H9 (cell line): ENCODE results near the gene DDC. TPM values are rescaled to one million over a fixed set of nuclear protein-coding genes. Genes with fewer than 3 reads are reported as not detected.
A peak's percentile ranks its signal among the peaks of the same experiment; 100 is the strongest.

Experiments used
- DNase-seq: peaks from one replicate; pipeline ENCODE4 v3.0.0-alpha.2; 2017
- H2AFZ ChIP-seq: one replicate; pipeline ENCODE4 v1.6.1; 2013; ENCODE audit warnings: mild to moderate bottlenecking, low read length, control low read depth, moderate library complexity
- H2AK5ac ChIP-seq: 2 replicates; pipeline ENCODE4 v1.6.1; 2013; ENCODE audit warnings: low read length, control low read depth, mixed read lengths; ENCODE audit not compliant: insufficient read length
- H2BK120ac ChIP-seq: one replicate; pipeline ENCODE4 v1.6.1; 2013; ENCODE audit warnings: low read depth, mild to moderate bottlenecking, low read length, control low read depth, inconsistent platforms; ENCODE audit not compliant: poor library complexity, severe bottlenecking
- H2BK12ac ChIP-seq: 2 replicates; pipeline ENCODE4 v1.6.1; 2013; ENCODE audit warnings: low read length, control low read depth, mixed read lengths, low read depth; ENCODE audit not compliant: insufficient read length
- H2BK15ac ChIP-seq: 2 replicates; pipeline ENCODE4 v1.6.1; 2013; ENCODE audit warnings: low read depth, low read length, control low read depth
- H2BK20ac ChIP-seq: one replicate; pipeline ENCODE4 v1.6.1; 2013; ENCODE audit warnings: low read depth, mild to moderate bottlenecking, low read length, control low read depth, inconsistent platforms; ENCODE audit not compliant: poor library complexity, severe bottlenecking
- H2BK5ac ChIP-seq: 2 replicates; pipeline ENCODE4 v1.6.1; 2013; ENCODE audit warnings: low read length, control low read depth, mixed read lengths; ENCODE audit not compliant: insufficient read length
- H3K14ac ChIP-seq: 2 replicates; pipeline ENCODE4 v1.6.1; 2013; ENCODE audit warnings: low read length, control low read depth; ENCODE audit not compliant: insufficient read depth
- H3K18ac ChIP-seq: 2 replicates; pipeline ENCODE4 v1.6.1; 2013; ENCODE audit warnings: low read depth, mild to moderate bottlenecking, mixed read lengths, low read length, control low read depth; ENCODE audit not compliant: insufficient read length
- H3K23ac ChIP-seq: 2 replicates; pipeline ENCODE4 v1.6.1; 2013; ENCODE audit warnings: low read length, control low read depth, mixed read lengths, low read depth; ENCODE audit not compliant: insufficient read length
- H3K23me2 ChIP-seq: 2 replicates; pipeline ENCODE4 v1.6.1; 2013; ENCODE audit warnings: low read depth, mild to moderate bottlenecking, mixed read lengths, low read length, control low read depth; ENCODE audit not compliant: insufficient read length, poor library complexity, severe bottlenecking
- H3K27ac ChIP-seq: 2 replicates; pipeline ENCODE4 v1.5.1; 2013; ENCODE audit warnings: low read length, control low read depth, mixed read lengths, low read depth; ENCODE audit not compliant: insufficient read length
- H3K27me3 ChIP-seq: 2 replicates; pipeline ENCODE4 v1.6.1; 2013; ENCODE audit warnings: low read length, control low read depth, inconsistent platforms; ENCODE audit not compliant: insufficient read depth
- H3K4ac ChIP-seq: 2 replicates; pipeline ENCODE4 v1.6.1; 2013; ENCODE audit warnings: low read depth, mild to moderate bottlenecking, control low read depth, inconsistent platforms, low read length, moderate library complexity
- H3K4me1 ChIP-seq: 2 replicates; pipeline ENCODE4 v1.6.1; 2013; ENCODE audit warnings: low read length, control low read depth, inconsistent platforms; ENCODE audit not compliant: insufficient read depth
- H3K4me2 ChIP-seq: 2 replicates; pipeline ENCODE4 v1.6.1; 2013; ENCODE audit warnings: low read length, control low read depth, mixed read lengths; ENCODE audit not compliant: insufficient read length, insufficient read depth
- H3K56ac ChIP-seq: 2 replicates; pipeline ENCODE4 v1.6.1; 2013; ENCODE audit warnings: low read depth, mild to moderate bottlenecking, mixed read lengths, low read length, control low read depth; ENCODE audit not compliant: insufficient read length
- H3K79me1 ChIP-seq: 2 replicates; pipeline ENCODE4 v1.6.1; 2013; ENCODE audit warnings: low read depth, mild to moderate bottlenecking, moderate library complexity, low read length, control low read depth, inconsistent platforms; ENCODE audit not compliant: insufficient read depth, poor library complexity, severe bottlenecking
- H3K79me2 ChIP-seq: 2 replicates; pipeline ENCODE4 v1.6.1; 2013; ENCODE audit warnings: low read length, control low read depth, inconsistent platforms; ENCODE audit not compliant: insufficient read depth
- H3K9ac ChIP-seq: 2 replicates; pipeline ENCODE4 v1.6.1; 2013; ENCODE audit warnings: low read length, control low read depth, mixed read lengths; ENCODE audit not compliant: insufficient read length; ENCODE audit errors: extremely low read depth
- H3K9me3 ChIP-seq: one replicate; pipeline ENCODE4 v1.6.1; 2013; ENCODE audit warnings: low read depth, low read length, inconsistent platforms; ENCODE audit not compliant: control insufficient read depth
- H3T11ph ChIP-seq: one replicate; pipeline ENCODE4 v1.6.1; 2013; ENCODE audit warnings: mild to moderate bottlenecking, low read length, control low read depth, inconsistent platforms
- H4K20me1 ChIP-seq: one replicate; pipeline ENCODE4 v1.6.1; 2013; ENCODE audit not compliant: control insufficient read depth, insufficient read length, insufficient read depth
- H4K5ac ChIP-seq: 2 replicates; pipeline ENCODE4 v1.6.1; 2013; ENCODE audit warnings: low read depth, mild to moderate bottlenecking, mixed read lengths, low read length, control low read depth; ENCODE audit not compliant: insufficient read length
- H4K8ac ChIP-seq: replicated peaks from 2 replicates; pipeline ENCODE4 v1.6.1; 2013; ENCODE audit warnings: low read length, control low read depth, mixed read lengths, low read depth; ENCODE audit not compliant: insufficient read length
- H4K91ac ChIP-seq: 2 replicates; pipeline ENCODE4 v1.6.1; 2013; ENCODE audit warnings: low read depth, mild to moderate bottlenecking, moderate library complexity, mixed read lengths, low read length, control low read depth; ENCODE audit not compliant: insufficient read length
- H3K27ac Mint-ChIP-seq, 3 experiments: 2 replicates in 2 of 3; 3 replicates in 1 of 3; pipeline ENCODE4 v1.8.0; 2020 to 2021; ENCODE audit warnings: mixed read lengths in 3 of 3, mild to moderate bottlenecking in 1 of 3, moderate library complexity in 1 of 3
- H3K27me3 Mint-ChIP-seq: 2 replicates; pipeline ENCODE4 v1.8.0; 2021; ENCODE audit warnings: low read depth, mild to moderate bottlenecking, moderate library complexity, mixed read lengths
- H3K36me3 Mint-ChIP-seq, 3 experiments: 2 replicates in 2 of 3; 3 replicates in 1 of 3; pipeline ENCODE4 v1.8.0; 2020 to 2021; ENCODE audit warnings: low read depth in 3 of 3, mixed read lengths in 3 of 3; ENCODE audit not compliant: insufficient read depth in 1 of 3
- H3K4me1 Mint-ChIP-seq, 2 experiments: 2 replicates each; pipeline ENCODE4 v1.8.0; 2020; ENCODE audit warnings: mixed read lengths in 2 of 2
- H3K4me3 Mint-ChIP-seq, 2 experiments: 2 replicates in 1 of 2; 3 replicates in 1 of 2; pipeline ENCODE4 v1.8.0; 2020 to 2021; ENCODE audit warnings: mild to moderate bottlenecking in 2 of 2, mixed read lengths in 2 of 2, moderate library complexity in 1 of 2
- H3K9me3 Mint-ChIP-seq, 2 experiments: 2 replicates in 1 of 2; 3 replicates in 1 of 2; pipeline ENCODE4 v1.8.0; 2020; ENCODE audit warnings: mild to moderate bottlenecking in 2 of 2, mixed read lengths in 2 of 2, moderate library complexity in 1 of 2
- WGBS: extraction: QIAGEN DNeasy Blood & Tissue Kit; methylation state at CpG from one replicate; pipeline ENCODE4 v1.1.7; 2013; ENCODE audit warnings: missing lambda C conversion rate, low lambda C conversion rate, mixed read lengths; ENCODE audit not compliant: insufficient read length; ENCODE audit errors: extremely low coverage; 5-methylcytosine and 5-hydroxymethylcytosine counted together
- total RNA-seq: library from RNA; stranded (reverse); gene quantifications from 2 replicates; pipeline ENCODE4 v1.2.1, GENCODE V29; 2021
- TF ChIP-seq, protein P1 (sequence below): fragments of 200-600 bp; sonication (generic); conservative IDR thresholded peaks from 3 replicates; pipeline ENCODE4 v1.8.0; 2021; ENCODE audit warnings: antibody characterized with exemption, mild to moderate bottlenecking

Gene DDC
- total RNA-seq, 1 experiment from 2014 or later, result not detected

DNA sequence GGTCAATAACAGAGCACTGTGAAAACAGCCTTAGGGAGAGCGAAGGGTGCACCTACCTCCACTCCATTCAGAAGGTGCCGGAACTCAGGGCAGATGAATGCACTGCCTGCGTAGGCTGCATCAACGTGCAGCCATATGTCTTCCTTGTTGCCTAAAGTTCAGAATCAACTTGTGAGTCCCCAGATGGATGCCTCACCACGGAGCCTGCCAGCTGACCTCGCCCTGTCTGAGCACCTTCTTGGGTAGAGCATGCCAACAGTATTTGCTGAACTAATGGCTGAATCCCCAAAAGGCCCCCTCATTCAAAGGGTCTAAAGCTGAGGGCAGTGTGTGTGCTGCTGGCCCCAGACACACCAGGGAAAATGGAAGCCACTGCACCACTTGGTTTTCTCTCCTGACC lies 66.1 kb downstream of the DDC start:
- H3K79me2 ChIP-seq, result no peaks in the 10 kb centered on the region
- no peak overlapping the region for H3K4ac ChIP-seq
- no peak overlapping the region for H2BK120ac ChIP-seq
- H3K23ac ChIP-seq, result no peak overlapping the region
- TF ChIP-seq, protein P1, sequence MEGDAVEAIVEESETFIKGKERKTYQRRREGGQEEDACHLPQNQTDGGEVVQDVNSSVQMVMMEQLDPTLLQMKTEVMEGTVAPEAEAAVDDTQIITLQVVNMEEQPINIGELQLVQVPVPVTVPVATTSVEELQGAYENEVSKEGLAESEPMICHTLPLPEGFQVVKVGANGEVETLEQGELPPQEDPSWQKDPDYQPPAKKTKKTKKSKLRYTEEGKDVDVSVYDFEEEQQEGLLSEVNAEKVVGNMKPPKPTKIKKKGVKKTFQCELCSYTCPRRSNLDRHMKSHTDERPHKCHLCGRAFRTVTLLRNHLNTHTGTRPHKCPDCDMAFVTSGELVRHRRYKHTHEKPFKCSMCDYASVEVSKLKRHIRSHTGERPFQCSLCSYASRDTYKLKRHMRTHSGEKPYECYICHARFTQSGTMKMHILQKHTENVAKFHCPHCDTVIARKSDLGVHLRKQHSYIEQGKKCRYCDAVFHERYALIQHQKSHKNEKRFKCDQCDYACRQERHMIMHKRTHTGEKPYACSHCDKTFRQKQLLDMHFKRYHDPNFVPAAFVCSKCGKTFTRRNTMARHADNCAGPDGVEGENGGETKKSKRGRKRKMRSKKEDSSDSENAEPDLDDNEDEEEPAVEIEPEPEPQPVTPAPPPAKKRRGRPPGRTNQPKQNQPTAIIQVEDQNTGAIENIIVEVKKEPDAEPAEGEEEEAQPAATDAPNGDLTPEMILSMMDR, result no peak
- H3K56ac ChIP-seq, result no peak overlapping the region
- no peak overlapping the region for H3K18ac ChIP-seq
- H3T11ph ChIP-seq, result no peak overlapping the region
- H2AK5ac ChIP-seq, result no peak overlapping the region
- no peaks in the 10 kb centered on the region for H3K79me1 ChIP-seq
- H2BK15ac ChIP-seq, result no peak overlapping the region
- no CpG with 5 or more reads among the region's 6 CpGs for WGBS
- H3K4me2 ChIP-seq, result no peak overlapping the region
- no peak for DNase-seq
- H2BK5ac ChIP-seq, result no peak overlapping the region
- no peaks in the 10 kb centered on the region for H3K36me3 Mint-ChIP-seq
- peaks cover 2 to 4% of the 10 kb centered on the region in 2 experiments; a peak in 2 of 5 replicates for H3K9me3 Mint-ChIP-seq
- no peak overlapping the region for H2BK20ac ChIP-seq
- H3K27me3 Mint-ChIP-seq, result peaks cover 3% of the 10 kb centered on the region
- H4K20me1 ChIP-seq, result no peaks in the 10 kb centered on the region
- no peak overlapping the region for H3K14ac ChIP-seq
- H4K91ac ChIP-seq, result no peak overlapping the region
- H3K23me2 ChIP-seq, result no peaks in the 10 kb centered on the region
- no peak overlapping the region for H4K8ac ChIP-seq
- no peak overlapping the region for H3K9ac ChIP-seq
- H3K27me3 ChIP-seq, result no peaks in the 10 kb centered on the region
- peak overlapping the region in 1 of 3 experiments; percentile 41; a peak in 1 of 7 replicates for H3K27ac Mint-ChIP-seq
- no peaks in the 10 kb centered on the region for H3K4me1 ChIP-seq
- no peak overlapping the region for H3K27ac ChIP-seq
- H4K5ac ChIP-seq, result no peak overlapping the region
- no peak overlapping the region for H2BK12ac ChIP-seq
- H2AFZ ChIP-seq, result no peak overlapping the region
- H3K4me3 Mint-ChIP-seq, result no peak overlapping the region
- peaks cover 2 to 4% of the 10 kb centered on the region in 2 experiments; a peak in 2 of 4 replicates for H3K4me1 Mint-ChIP-seq
- no peaks in the 10 kb centered on the region for H3K9me3 ChIP-seq
